NCI-H2107 treated with DMSO at 0.1 percent for 48 hours (cell line): ENCODE results near the gene RPUSD4.

Experiments used
- DNase-seq: peaks from one replicate; lab custom pipeline; 2025; ENCODE audit not compliant: unreplicated experiment; lab: John Stamatoyannopoulos, UW

RPUSD4 gene

DNA sequence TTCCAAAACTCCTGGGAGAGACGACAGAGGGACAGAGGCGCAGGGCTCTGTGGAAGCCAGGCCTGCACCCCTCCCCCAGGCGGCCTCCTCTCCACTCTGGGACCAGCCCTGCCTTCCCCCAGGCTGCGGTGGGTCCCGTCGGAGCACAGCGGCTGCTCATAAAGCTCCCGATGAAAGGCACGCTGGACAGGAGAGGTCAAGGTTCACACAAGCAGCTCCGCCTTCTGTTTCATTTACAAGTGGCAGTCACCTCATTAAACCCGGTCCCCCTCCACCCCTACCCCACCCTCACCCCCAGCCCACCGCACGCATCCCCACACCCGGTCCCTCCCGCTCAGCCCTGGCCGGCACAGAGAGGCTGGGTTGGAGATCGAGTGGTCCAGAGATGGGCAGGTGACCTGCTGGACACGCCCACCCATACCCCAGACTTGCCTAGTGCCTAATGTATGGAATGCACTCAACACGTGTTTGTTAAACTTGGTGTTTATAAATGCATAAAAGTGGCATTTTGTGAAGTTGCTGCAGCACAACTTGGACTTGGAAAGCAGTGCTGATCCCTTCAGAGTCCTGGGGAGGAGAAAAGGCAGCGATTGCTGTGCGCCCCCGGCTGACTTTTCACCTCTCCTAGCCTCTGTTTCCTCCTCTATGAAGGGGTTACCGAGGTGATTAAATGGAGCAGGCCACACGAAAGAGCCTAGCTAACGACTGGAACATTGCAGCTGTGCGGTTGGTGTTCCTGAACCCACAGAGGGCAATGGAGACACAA, 26.0 kb downstream of the RPUSD4 start:
- no peak for DNase-seq

DNA sequence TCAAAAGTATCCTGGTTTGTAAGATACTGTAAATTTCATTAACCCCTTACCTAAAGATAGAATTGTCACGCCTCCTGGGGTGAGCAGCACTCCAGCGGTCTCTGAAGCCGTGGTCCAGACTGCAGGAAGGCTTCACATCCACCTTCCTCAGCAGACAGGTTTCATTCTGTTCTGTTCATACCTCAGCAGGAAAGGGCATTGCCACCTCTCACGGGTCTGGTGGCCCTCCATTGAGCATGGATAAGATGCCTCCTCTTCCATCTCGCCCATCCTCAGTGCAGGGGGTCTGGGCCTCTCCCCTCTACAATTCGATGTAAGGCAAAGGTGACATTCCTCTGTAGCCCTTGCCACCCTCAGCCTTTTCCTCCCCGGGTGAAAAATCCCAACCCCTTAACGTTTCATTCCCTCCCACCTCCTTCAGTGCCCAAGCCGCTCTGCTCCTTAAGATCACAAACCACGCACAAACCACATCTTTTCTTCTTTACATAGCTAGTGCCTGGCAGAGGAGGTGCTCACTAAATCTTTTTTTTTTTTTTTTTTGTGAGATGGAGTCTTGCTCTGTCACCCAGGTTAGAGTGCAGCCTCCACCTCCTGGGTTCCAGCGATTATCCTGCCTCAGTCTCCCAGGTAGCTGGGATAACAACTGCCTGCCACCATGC, 28.5 kb downstream of the RPUSD4 start:
- no peak for DNase-seq

DNA sequence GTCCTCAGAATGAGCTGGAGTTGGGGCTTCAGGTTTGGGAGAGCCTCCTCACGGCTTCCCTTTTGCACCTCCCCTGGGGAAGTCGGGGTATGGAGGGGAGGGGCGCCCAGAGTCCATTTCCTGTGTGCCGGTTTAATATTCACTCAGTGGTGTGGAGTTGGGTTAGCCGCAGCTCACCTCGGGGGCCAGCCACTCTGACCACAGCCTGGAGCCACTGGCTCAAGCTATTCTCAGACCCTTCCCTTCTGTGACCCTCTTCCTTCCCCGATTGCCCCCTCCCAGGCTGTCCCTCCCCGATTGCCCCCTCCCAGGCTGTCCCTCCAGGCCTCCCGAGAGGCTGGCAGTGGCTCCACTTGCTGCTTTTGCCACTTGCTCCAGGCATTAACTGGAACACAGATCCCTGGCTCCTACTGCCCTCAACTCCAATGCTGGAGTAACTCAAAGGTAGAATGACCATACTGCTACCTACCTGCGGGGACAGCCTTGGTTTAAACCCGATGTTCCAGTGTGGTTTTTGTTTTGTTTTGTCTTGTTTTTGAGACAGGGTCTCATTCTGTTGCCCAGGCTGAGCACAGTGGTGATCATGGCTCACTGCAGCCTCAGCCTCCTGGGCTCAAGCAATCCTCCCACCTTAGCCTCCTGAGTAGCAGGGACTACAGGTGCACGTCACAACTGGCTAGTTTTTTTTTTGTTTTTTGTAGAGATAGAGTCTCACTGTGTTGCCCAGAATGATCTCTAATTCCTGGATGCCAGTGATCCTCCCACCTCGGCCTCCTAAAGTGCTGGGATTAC, 29.3 kb downstream of the RPUSD4 start:
- no peak for DNase-seq

DNA sequence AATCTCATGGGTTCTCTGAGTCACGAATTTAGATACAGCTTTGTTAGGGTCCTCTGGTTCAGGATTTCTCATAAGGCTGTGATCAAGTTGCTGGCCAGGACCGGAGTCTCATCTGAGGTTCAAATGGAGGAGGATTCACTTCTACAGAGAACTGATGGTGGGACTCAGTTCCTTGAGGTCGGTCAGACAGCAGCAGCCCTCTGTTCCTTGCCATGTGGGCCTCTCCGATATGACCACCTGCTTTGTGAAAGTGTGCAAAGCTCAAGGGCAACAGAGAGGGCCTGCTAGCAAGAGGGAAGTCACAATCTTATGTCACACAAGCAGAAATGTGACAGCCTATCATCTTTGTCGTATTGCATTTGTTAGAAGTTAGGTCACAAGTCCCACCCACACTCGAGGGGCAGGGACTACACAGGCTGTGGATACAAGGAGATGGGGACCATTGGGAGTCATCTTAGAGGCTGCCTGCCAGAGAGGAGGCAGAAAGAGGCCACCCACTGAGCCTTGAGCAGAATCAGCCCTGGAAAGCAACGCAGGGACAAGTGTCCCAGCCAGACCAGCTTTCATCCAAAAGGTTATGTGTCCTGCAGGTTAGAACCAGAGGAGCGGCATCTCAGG, 34.5 kb downstream of the RPUSD4 start:
- no peak for DNase-seq

DNA sequence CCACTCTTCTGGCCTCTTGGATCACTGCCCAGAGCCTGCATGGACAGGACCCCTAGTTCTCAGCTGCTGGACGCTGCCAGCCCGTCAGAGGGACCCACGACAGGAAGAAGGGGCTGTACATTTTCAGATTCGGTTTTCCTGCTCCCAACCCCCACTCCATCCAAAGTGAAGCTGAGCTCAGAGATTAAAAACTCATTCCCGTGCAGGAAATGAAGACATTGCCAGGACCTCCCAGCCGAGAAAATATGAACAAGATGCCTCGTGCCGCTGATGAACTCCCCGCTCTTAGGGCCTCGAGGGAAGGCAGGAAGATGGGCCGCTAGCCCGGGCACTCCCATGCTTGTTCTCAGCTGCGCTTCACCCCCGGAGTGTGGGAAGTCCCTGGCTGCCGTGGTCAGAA, 36.1 kb downstream of the RPUSD4 start:
- no peak for DNase-seq

DNA sequence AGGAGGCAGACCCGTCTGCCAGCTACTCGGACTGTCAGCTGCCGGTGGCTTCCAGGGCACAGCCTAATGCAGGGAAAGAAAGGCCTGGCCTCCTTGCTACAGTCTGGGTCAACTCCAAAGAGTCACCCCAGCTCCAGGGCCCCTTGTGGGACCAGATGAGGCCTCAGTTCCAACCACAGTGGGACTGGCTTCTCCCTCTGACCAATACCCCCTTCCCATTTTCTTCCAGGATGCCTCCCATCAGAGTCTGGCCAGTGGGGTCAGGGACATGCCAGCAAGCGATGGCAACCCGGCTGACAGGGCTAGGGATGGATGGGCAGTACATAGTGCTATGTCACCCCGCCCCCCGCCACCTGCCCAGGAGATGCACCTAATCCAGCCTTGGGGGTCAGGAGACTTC, 36.6 kb downstream of the RPUSD4 start:
- DNase-seq: no peak

DNA sequence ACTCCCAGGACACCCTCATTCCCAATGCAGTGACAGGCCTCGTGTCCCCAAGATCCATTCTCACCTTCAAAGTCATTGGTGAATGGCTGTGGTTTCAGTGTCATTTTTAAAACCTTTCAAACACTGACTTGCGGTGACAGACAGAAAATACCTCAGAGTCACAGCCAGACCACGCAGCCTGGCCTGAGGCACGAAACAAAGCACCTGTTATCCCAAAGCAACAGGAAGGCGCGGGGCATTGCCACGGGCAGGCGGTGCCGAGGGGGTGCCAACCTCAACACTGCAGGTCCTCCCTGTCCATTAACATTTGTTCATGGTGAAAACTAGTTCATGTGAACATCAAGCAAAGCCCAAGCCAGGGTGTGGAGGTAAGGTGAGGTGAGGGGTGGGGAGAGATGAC, 38.2 kb downstream of the RPUSD4 start:
- DNase-seq: no peak

DNA sequence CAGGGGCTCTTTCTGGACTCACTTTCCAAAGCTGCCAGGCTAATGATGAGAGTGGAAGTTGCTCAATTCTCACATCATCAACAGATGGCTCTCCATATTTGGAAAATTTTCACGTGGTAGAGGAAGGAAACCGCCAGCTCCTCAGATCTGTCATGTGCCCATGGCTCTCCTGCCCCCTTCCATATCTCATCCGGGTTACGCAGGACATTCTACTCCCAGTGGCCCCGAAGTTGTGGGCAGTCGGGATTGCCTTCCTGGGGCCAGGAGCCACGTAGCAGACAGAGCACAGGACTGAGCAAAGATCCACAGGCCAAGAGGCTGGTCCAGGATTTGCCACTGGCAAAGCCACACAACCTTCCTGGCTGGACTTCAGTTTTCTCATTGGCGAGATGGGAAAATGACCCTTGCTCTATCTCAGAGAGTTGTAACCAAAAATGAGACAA, 38.8 kb downstream of the RPUSD4 start:
- DNase-seq: no peak

DNA sequence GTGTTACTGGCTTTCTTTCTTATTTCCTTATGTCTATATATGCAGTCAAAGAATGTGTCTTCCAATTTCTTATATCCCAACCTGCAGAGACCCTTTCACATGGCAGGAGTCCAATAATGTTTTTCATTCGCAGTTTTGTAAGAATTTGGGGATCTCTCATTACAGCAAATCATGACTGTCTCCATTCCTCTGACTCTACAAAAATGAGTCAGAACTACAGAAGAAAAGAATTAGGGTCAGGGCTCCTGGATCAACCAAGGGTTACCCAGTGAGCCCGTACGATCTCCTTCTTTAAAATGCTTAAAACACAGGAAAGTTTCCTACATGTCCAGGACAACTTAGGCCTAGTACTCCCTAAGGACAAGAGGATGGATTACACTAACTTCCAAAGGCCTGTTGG, 42.2 kb downstream of the RPUSD4 start:
- no peak for DNase-seq

DNA sequence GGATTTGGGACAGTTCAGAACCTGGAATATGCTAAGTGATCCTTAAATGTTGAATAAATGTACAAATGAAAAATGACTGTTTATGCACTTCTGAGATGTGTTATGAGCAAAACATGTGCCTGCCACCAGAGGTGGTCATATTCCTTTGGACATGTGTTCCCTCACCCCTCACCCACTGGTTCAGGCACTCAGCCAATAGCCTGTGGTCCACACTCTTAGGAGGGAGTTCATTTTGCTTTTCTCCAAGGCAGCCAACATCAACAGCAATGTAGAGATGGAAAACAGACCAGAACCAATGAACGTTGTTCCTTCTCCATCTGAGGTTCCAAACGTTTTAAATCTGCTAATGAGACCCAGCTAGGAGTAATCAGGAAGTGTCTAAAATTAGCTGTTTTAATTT, 44.0 kb downstream of the RPUSD4 start:
- DNase-seq: no peak

DNA sequence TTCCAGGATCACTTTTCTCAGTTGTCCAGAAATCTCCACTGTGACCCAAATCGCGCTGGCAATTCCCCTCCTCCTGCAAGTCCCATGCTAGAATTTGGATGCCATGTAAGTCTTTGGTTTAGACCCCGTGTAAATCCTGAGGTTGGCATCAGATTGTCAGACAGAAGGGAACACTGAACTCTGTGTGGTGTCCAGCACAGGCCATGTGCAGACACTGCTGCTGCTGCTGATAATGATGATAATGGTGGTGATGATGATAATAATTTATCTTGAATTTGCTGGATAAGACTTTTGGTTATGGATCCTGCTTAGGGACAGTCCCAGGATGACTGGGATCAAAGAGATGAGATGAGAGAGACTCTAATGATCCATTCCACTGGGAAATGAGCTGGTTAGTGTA, 45.0 kb downstream of the RPUSD4 start:
- DNase-seq: no peak

DNA sequence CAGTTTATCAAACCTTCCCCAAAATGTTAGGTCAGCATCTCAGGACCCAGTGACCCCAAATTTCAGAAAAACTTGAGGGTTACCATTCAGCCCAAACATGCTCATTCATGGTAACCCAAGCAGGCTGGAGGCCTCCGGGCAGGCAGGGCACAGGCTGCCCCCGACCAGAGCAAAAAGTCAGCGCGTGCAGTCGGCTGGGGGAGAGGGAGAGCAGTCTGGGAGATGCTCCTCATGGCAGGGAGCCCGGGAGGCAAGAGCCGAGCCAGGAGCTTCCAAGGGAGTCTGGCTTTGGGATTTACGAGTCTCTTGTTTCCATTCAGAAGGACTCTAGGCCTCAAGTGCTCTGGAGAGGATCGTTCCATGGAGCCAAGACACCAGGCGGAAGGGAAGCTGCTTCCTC, 45.7 kb downstream of the RPUSD4 start:
- DNase-seq: no peak

DNA sequence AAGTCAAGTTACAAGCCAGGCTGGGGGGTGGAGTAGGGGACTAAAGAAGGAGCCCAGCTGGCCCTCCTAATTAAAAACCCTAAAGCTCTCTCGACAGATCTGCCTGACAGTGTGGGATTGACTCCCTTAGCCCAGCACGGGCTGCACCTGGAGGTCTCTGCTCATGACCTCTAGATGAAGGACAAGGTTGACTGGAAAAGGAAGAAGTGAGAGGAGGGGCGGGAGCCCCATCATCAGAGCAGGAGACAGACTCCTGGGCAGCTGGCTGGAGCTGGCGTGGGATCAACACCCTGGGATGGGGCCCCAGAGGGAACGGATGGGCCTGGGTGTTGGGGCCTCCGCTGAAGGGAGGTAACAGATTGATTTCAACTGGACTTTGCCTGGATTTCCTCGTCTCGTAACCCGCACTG, 46.1 kb downstream of the RPUSD4 start:
- no peak for DNase-seq

DNA sequence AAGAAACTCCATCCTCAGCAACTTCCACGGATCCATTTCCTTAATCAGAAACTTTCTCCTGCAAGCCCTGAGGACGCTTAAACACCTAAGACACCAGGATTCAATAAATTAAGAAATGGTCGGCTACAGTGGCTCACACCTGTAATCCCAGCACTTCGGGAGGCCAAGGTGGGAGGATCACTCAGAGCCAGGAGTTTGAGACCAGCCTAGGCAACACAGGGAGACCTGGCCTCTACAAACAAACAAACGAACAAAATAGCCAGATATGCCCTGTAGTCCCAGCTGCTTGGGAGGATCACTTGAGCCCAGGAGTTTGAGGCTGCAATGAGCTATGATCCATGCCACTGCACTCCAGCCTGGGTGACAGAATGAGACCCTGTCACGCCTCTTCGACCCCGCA, 46.7 kb downstream of the RPUSD4 start:
- no peak for DNase-seq

DNA sequence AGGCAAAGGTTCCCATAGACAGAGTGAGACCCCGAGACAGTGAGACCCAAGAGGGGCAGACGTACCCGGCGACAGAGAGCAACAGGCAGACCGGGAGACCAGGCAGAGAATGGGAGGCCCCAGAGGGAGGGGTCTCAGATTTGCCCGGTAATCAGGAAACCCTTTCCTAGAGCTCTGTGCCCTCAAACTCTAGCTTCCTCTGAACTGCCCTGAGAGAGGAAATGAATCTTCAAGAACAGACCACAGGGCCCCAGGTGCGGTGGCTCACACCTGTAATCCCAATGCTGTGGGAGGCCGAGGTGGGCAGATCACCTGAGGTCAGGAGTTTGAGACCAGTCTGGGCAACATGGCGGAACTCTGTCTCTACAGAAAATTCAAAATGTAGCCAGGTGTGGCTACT, 47.7 kb downstream of the RPUSD4 start:
- DNase-seq: no peak

DNA sequence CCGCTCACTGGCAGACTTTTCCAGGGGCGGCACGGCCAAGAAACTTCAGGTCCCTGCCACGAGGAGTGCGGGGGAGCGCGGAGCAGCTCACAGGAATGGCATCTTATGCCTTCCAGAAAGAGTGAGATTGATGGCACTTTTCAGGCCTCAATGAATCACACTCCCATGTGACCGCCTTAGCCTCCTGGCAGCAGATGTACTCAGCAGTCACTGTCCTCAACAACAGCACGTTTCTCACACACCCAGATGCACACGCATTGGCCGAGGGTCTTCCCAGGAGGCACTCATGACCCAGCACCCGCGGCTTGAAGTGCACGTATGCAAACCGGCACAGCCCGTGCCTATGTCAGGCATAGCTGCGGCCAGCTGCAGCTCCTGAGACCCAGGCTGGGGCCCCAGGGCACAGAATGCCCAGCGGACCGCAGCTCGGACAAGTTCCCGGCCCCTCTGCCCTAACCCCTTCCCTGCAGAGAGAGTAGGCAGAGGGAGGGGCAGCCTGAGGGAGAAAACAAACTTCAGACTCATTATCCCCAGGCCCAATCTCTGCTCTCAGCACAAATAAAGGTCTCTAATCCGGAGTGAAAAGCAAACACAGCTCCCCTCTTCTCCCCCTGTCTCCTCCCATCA, 48.3 kb downstream of the RPUSD4 start:
- no peak for DNase-seq

DNA sequence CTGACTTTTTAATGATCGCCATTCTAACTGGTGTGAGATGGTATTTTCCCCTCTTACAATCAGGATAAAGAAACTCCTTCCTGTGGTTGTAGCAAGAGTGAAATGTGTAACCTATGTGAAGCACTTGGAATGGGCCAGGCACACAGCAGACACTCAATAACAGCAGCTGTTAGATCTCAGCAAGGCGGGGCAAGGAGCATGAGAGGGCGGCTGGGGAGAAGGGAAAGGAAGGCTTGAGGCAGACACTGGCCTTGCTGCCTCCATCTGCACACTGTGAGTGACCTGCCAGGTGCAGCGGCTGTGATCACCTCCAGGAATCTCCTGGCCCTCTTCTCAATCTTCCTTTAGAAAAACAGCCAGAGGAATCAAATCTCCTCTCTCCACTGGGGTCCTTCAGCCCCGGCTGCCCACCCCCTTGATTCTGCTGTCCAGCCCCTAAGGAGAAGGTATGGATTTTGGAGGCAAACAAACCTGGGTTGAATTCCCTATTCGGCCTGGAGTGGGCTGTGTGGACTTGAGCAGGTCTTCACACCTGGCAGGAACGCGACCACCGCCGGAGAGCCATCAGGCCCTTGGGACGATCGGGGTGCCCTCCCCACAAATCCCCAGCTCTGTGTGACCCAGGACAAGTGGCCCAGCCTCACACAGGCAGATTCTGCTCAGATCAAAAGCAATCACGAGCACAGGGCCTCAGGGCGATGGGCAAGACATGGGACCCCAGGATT, 49.0 kb downstream of the RPUSD4 start:
- no peak for DNase-seq

DNA sequence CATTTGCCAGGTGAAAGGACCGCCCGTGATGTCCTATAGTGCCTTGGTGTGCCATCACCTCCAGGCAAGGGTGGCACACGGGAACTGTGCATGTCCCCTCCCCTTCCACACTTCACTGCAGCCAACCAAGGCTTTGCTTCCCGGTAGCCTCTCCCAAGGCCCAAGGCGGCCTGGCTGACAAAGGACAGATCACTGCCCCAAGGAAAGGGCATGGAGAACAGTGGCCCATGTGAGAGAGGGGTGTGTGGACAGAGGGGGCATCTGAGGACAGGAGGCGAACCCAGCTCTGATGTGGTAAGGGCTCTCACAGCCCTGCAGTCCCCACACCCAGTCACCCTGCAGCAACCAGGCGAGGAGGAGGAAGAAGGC, 50.4 kb downstream of the RPUSD4 start:
- no peak for DNase-seq

DNA sequence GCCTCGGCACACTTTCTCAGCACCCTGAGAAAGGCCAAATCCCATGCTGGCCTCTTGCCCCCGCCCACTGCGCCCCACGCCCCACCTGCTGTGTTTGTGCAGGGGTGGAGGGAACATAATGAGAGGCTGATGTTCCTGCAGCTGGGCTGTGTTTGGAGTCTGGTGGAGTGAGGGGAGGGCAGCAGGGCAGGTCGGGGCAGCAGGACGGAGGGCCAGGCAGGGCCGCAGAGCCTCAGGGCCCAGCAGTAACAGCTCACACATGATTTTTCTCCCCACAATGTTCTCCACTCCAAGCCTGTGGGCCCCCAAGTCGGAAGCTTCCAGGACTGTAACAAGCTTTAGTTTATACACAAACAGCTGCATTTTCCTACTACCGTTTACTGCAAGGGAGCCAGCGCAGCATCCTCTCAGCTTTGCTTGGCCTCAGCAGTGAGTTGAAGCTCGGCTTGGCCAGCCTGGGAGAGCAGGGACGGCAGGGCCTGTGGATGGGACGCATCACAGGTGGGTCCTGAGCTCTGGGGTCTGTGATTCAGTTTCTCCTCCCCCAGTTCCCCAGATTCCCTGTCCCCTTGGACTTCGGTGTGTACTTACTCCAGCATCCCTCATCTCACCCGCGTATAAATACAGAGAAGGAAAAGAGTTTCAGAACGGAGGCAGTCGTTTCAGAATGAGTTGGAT, 51.0 kb downstream of the RPUSD4 start:
- DNase-seq: no peak
